CD14-positive monocyte (primary cell): ENCODE measurements around the gene EEFSEC. TPM values are rescaled to one million over a fixed set of nuclear protein-coding genes. Genes with fewer than 3 reads are reported as not detected.

Experiments used
- DNase-seq, 3 donors: peaks; one replicate each; pipeline ENCODE4 v3.0.0-alpha.2; 2011 to 2022
- H2AFZ ChIP-seq: 2 replicates; pipeline ENCODE4 v1.6.0; 2012; ENCODE audit warnings: mild to moderate bottlenecking, low read depth, low read length, inconsistent platforms; ENCODE audit not compliant: insufficient read depth, poor library complexity, severe bottlenecking
- H3K27ac ChIP-seq, 2 donors: 1 replicate in 1 of 2; 2 replicates in 1 of 2; pipeline ENCODE4 v1.5.1; 2012 to 2013; ENCODE audit warnings: low read length in 2 of 2, control low read depth in 1 of 2, inconsistent platforms in 1 of 2, low read depth in 1 of 2, mild to moderate bottlenecking in 1 of 2
- H3K27me3 ChIP-seq, 2 donors: one replicate each; pipeline versions ENCODE4 v1.6.0 to v1.6.1; 2011 to 2013; ENCODE audit warnings: low read length in 2 of 2; ENCODE audit not compliant: control insufficient read depth in 2 of 2, insufficient read depth in 2 of 2
- H3K36me3 ChIP-seq, 2 donors: replicated peaks in 1 of 2; 1 replicate in 1 of 2; 2 replicates in 1 of 2; pipeline versions ENCODE4 v1.5.1 to v1.6.1; 2012 to 2013; ENCODE audit warnings: low read length in 2 of 2, control low read depth in 1 of 2, inconsistent platforms in 1 of 2, mild to moderate bottlenecking in 1 of 2; ENCODE audit not compliant: insufficient read depth in 2 of 2, control insufficient read depth in 1 of 2
- H3K4me1 ChIP-seq, 2 donors: 1 replicate in 1 of 2; 2 replicates in 1 of 2; pipeline versions ENCODE4 v1.5.1 to v1.6.1; 2012 to 2013; ENCODE audit warnings: low read length in 2 of 2, control low read depth in 1 of 2, inconsistent platforms in 1 of 2, mild to moderate bottlenecking in 1 of 2, moderate library complexity in 1 of 2; ENCODE audit not compliant: insufficient read depth in 2 of 2, control insufficient read depth in 1 of 2
- H3K4me2 ChIP-seq: replicated peaks from 2 replicates; pipeline ENCODE3; 2012; ENCODE audit warnings: low read length, moderate library complexity, mild to moderate bottlenecking; ENCODE audit not compliant: poor library complexity, severe bottlenecking; ENCODE audit errors: extremely low read depth
- H3K4me3 ChIP-seq, 3 experiments: fragments of 200-600 bp in 1 of 3; sonication (generic) in 1 of 3; replicated peaks in 1 of 3; 1 replicate in 2 of 3; 2 replicates in 1 of 3; pipeline ENCODE4 v1.5.1; 2011 to 2013; ENCODE audit warnings: low read length in 3 of 3, mild to moderate bottlenecking in 3 of 3, control low read depth in 2 of 3, low read depth in 2 of 3, inconsistent platforms in 1 of 3, moderate library complexity in 1 of 3
- H3K79me2 ChIP-seq: 2 replicates; pipeline ENCODE4 v1.6.0; 2012; ENCODE audit warnings: mild to moderate bottlenecking, control low read depth, inconsistent platforms, low read length, moderate library complexity; ENCODE audit not compliant: insufficient read depth
- H3K9ac ChIP-seq: 2 replicates; pipeline ENCODE4 v1.6.0; 2017; ENCODE audit warnings: low read length, mild to moderate bottlenecking; ENCODE audit not compliant: insufficient read depth, poor library complexity, severe bottlenecking
- H3K9me3 ChIP-seq, 2 donors: replicated peaks in 1 of 2; 1 replicate in 1 of 2; 2 replicates in 1 of 2; pipeline versions ENCODE4 v1.5.1 to v1.6.1; 2012 to 2013; ENCODE audit warnings: low read length in 2 of 2, control low read depth in 1 of 2; ENCODE audit not compliant: control insufficient read depth in 1 of 2, insufficient read depth in 1 of 2
- H4K20me1 ChIP-seq: 2 replicates; pipeline ENCODE4 v1.6.0; 2012; ENCODE audit warnings: mild to moderate bottlenecking, low read length, control low read depth, moderate library complexity; ENCODE audit not compliant: insufficient read depth
- H3K27ac Mint-ChIP-seq, 7 donors: one replicate each; pipeline ENCODE4 v1.8.0; 2020; ENCODE audit warnings: mild to moderate bottlenecking in 7 of 7, mixed read lengths in 7 of 7, moderate library complexity in 6 of 7, inconsistent platforms in 2 of 7
- H3K27me3 Mint-ChIP-seq, 3 donors: one replicate each; pipeline ENCODE4 v1.8.0; 2021 to 2022; ENCODE audit warnings: low read depth in 3 of 3, mild to moderate bottlenecking in 3 of 3, mixed read lengths in 3 of 3, moderate library complexity in 3 of 3, inconsistent platforms in 1 of 3
- H3K36me3 Mint-ChIP-seq, 2 donors: one replicate each; pipeline ENCODE4 v1.8.0; 2020; ENCODE audit warnings: mixed read lengths in 2 of 2, inconsistent platforms in 1 of 2, mild to moderate bottlenecking in 1 of 2
- H3K4me1 Mint-ChIP-seq: one replicate; pipeline ENCODE4 v1.8.0; 2020; ENCODE audit warnings: mild to moderate bottlenecking, mixed read lengths
- H3K4me3 Mint-ChIP-seq, 2 donors: one replicate each; pipeline ENCODE4 v1.8.0; 2020; ENCODE audit warnings: mild to moderate bottlenecking in 2 of 2, mixed read lengths in 2 of 2, moderate library complexity in 1 of 2
- H3K9me3 Mint-ChIP-seq, 7 donors: one replicate each; pipeline ENCODE4 v1.8.0; 2020 to 2022; ENCODE audit warnings: mixed read lengths in 7 of 7, mild to moderate bottlenecking in 6 of 7, moderate library complexity in 6 of 7, inconsistent platforms in 2 of 7
- WGBS: methylation state at CpG from one replicate; pipeline ENCODE4 v1.1.5; 2013; ENCODE audit warnings: missing lambda C conversion rate; ENCODE audit not compliant: insufficient coverage; 5-methylcytosine and 5-hydroxymethylcytosine counted together
- intact Hi-C, 2 donors: fragments of 100-400 bp; cut with micrococcal nuclease; formaldehyde crosslinking; loops; one replicate each; pipeline versions ENCODE4 v1.15.0 to v1.15.1; 2023
- polyA plus RNA-seq, 3 donors: library from polyadenylated mRNA; depleted of rRNA in 1 of 3; unstranded in 2 of 3; stranded (reverse) in 1 of 3; fragments of 300-500 nt in 2 of 3; fragments of >200 nt in 1 of 3; fragmentation: Illumina TruSeq in 2 of 3; gene quantifications; 1 replicate in 2 of 3; 2 replicates in 1 of 3; pipeline ENCODE4 v1.2.3, GENCODE V29; 2012 to 2021
- TF ChIP-seq, protein P1 (sequence below): fragments of 200-600 bp; IDR thresholded peaks from one replicate; pipeline ENCODE4 v1.8.0; 2022; ENCODE audit warnings: antibody characterized with exemption, mild to moderate bottlenecking

EEFSEC gene
- polyA plus RNA-seq, 3 donors, result 13.3 to 14.9 (median 14.9) TPM

GRCh38 chr3:128340904-128341555 is 187.7 kb downstream of the EEFSEC start:
- Histone ChIP-seq H3K4me2 (no peak overlapping the region), H3K27ac (no peak overlapping the region), H3K79me2 (no peaks in the 10 kb centered on the region), H3K4me3 (no peak overlapping the region), H4K20me1 (no peaks in the 10 kb centered on the region), H3K9me3 (no peaks in the 10 kb centered on the region), H3K9ac (no peak overlapping the region), H2AFZ (no peak overlapping the region), H3K36me3 (peaks cover 19 to 62% of the 10 kb centered on the region in 2 donors), H3K4me1 (no peaks in the 10 kb centered on the region), H3K27me3 (no peaks in the 10 kb centered on the region)
- peaks cover 50 to 52% of the 10 kb centered on the region in 2 donors for H3K36me3 Mint-ChIP-seq
- WGBS, result 97% methylated on average over 11 of the region's 13 CpGs
- H3K4me3 Mint-ChIP-seq, result no peak overlapping the region
- DNase-seq, result no peak
- H3K9me3 Mint-ChIP-seq, result no peaks in the 10 kb centered on the region
- TF ChIP-seq, protein P1, sequence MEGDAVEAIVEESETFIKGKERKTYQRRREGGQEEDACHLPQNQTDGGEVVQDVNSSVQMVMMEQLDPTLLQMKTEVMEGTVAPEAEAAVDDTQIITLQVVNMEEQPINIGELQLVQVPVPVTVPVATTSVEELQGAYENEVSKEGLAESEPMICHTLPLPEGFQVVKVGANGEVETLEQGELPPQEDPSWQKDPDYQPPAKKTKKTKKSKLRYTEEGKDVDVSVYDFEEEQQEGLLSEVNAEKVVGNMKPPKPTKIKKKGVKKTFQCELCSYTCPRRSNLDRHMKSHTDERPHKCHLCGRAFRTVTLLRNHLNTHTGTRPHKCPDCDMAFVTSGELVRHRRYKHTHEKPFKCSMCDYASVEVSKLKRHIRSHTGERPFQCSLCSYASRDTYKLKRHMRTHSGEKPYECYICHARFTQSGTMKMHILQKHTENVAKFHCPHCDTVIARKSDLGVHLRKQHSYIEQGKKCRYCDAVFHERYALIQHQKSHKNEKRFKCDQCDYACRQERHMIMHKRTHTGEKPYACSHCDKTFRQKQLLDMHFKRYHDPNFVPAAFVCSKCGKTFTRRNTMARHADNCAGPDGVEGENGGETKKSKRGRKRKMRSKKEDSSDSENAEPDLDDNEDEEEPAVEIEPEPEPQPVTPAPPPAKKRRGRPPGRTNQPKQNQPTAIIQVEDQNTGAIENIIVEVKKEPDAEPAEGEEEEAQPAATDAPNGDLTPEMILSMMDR, result no peak
- peaks cover 0 to 2% (median 0%) of the 10 kb centered on the region in 3 donors for H3K27me3 Mint-ChIP-seq
- H3K4me1 Mint-ChIP-seq, result no peaks in the 10 kb centered on the region
- H3K27ac Mint-ChIP-seq, result peak overlapping the region in 1 of 7 donors; percentile 73
- intact Hi-C loops, result no loop called here

DNA sequence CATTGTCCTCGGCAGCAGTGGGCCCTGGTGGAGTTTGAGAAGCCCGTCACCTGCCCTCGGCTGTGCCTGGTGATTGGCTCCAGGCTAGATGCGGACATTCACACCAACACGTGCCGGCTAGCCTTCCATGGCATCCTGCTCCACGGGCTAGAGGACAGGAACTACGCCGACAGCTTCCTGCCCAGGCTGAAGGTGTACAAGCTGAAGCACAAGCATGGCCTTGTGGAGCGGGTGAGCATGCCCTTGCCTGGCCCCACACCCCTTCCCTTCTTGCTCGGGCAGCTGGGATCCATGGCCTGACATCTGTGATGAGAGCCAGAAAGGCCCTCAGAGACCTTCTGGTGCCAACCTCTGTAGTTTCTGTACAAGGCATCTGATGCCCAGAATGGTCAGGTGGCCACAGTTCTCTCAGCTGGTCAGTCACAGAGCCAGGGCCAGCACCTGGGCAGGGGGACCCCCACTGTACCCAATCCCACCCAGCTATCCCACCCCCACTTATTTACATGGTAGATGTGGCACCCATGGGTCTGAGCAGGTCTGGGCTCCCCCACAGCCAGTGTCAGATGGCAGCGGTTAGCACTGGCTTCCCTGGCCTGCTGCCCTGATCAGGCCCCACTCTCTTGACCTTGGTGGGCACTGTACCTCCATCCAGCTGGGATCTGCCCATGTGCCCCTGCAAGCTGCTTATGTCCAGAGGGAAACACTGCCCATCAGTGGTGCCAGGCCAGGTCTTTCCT is 188.5 kb downstream of the EEFSEC start:
- Histone ChIP-seq H2AFZ (no peak overlapping the region), H3K27ac (no peak overlapping the region), H3K9me3 (no peaks in the 10 kb centered on the region), H4K20me1 (no peaks in the 10 kb centered on the region), H3K9ac (no peak overlapping the region), H3K4me3 (no peak overlapping the region), H3K4me2 (no peak overlapping the region), H3K27me3 (no peaks in the 10 kb centered on the region), H3K79me2 (no peaks in the 10 kb centered on the region), H3K4me1 (no peaks in the 10 kb centered on the region), H3K36me3 (peaks cover 19 to 57% of the 10 kb centered on the region in 2 donors)
- 98% methylated on average over 12 of the region's 12 CpGs for whole genome bisulfite sequencing
- peaks cover 45 to 46% of the 10 kb centered on the region in 2 donors for H3K36me3 Mint-ChIP-seq
- DNase-seq, result no peak
- no peaks in the 10 kb centered on the region for H3K9me3 Mint-ChIP-seq
- H3K27ac Mint-ChIP-seq, result peak overlapping the region in 1 of 7 donors; percentile 80
- no peak overlapping the region for H3K4me3 Mint-ChIP-seq
- peaks cover 0 to 2% (median 0%) of the 10 kb centered on the region in 3 donors for H3K27me3 Mint-ChIP-seq
- TF ChIP-seq, protein P1, result no peak
- intact Hi-C loops, result no loop called here
- H3K4me1 Mint-ChIP-seq, result no peaks in the 10 kb centered on the region
